ENCODE data around the gene SNRNP40. TPM values are rescaled to one million over a fixed set of nuclear protein-coding genes. Genes with fewer than 3 reads are reported as not detected.

SNRNP40 gene
- polyA plus RNA-seq, 3 donors = 25.6 to 56.4 (median 50.9) TPM

DNA sequence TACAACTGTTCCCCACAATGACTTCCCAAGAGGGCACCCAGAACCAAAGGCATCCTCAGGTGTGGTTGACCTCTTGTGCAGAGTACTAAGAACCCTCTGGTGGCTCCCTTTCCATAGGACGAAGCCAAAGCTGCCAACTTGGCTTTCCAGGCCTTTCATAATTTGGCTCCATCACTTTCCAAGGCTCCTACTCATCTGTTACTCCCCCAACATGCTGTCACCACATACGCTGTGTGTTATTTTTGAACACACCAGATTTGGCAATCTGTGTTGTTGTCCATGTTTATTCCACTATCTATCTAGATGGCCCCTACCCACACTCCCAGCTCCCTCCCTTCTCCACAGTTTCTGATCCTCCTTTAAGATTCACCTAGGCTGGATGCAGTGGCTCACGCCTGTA is 46.7 kb downstream of the SNRNP40 start:
- no peak for DNase-seq
- H3K36me3 Mint-ChIP-seq = no peaks in the 10 kb centered on the region
- H3K27ac Mint-ChIP-seq = no peak overlapping the region
- H3K9me3 ChIP-seq (replicated peaks in 1 of 2; ENCODE audit: control insufficient read depth in 1 of 2, insufficient read depth in 1 of 2, low read length in 2 of 2) = no peaks in the 10 kb centered on the region
- H3K27me3 ChIP-seq (ENCODE audit: control insufficient read depth in 2 of 2, insufficient read depth in 2 of 2, low read length in 2 of 2) = no peaks in the 10 kb centered on the region
- H3K4me1 ChIP-seq (ENCODE audit: control insufficient read depth in 1 of 2, insufficient read depth in 2 of 2, low read length in 2 of 2) = no peaks in the 10 kb centered on the region
- WGBS (ENCODE audit: insufficient coverage) = 97% methylated on average over 3 of the region's 3 CpGs
- H2AFZ ChIP-seq (ENCODE audit: insufficient read depth, low read depth, low read length, poor library complexity, severe bottlenecking) = no peak overlapping the region
- H4K20me1 ChIP-seq (ENCODE audit: insufficient read depth, low read length) = no peaks in the 10 kb centered on the region
- peaks cover 0 to 4% (median 3%) of the 10 kb centered on the region in 7 donors for H3K9me3 Mint-ChIP-seq
- no peaks in the 10 kb centered on the region for H3K36me3 ChIP-seq (replicated peaks in 1 of 2; ENCODE audit: control insufficient read depth in 1 of 2, insufficient read depth in 2 of 2, low read length in 2 of 2)
- no peak overlapping the region for H3K27ac ChIP-seq (ENCODE audit: low read depth in 1 of 2, low read length in 2 of 2)
- H3K79me2 ChIP-seq (ENCODE audit: insufficient read depth, low read length) = no peaks in the 10 kb centered on the region
- intact Hi-C loops (cut with micrococcal nuclease) = no loop called here
- no peak overlapping the region for H3K4me2 ChIP-seq (replicated peaks; ENCODE audit: extremely low read depth, low read length, poor library complexity, severe bottlenecking)
- H3K9ac ChIP-seq (ENCODE audit: insufficient read depth, low read length, poor library complexity, severe bottlenecking) = no peak overlapping the region
- H3K27me3 Mint-ChIP-seq (ENCODE audit: low read depth in 3 of 3) = peaks cover 0 to 2% (median 2%) of the 10 kb centered on the region in 3 donors
- TF ChIP-seq, protein P1, sequence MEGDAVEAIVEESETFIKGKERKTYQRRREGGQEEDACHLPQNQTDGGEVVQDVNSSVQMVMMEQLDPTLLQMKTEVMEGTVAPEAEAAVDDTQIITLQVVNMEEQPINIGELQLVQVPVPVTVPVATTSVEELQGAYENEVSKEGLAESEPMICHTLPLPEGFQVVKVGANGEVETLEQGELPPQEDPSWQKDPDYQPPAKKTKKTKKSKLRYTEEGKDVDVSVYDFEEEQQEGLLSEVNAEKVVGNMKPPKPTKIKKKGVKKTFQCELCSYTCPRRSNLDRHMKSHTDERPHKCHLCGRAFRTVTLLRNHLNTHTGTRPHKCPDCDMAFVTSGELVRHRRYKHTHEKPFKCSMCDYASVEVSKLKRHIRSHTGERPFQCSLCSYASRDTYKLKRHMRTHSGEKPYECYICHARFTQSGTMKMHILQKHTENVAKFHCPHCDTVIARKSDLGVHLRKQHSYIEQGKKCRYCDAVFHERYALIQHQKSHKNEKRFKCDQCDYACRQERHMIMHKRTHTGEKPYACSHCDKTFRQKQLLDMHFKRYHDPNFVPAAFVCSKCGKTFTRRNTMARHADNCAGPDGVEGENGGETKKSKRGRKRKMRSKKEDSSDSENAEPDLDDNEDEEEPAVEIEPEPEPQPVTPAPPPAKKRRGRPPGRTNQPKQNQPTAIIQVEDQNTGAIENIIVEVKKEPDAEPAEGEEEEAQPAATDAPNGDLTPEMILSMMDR (IDR thresholded peaks at IDR 0.05) = no peak
- H3K4me3 Mint-ChIP-seq = no peak overlapping the region
- H3K4me1 Mint-ChIP-seq = peaks cover 7% of the 10 kb centered on the region
- no peak overlapping the region for H3K4me3 ChIP-seq (replicated peaks in 1 of 3; ENCODE audit: low read depth in 2 of 3, low read length in 3 of 3)

DNA sequence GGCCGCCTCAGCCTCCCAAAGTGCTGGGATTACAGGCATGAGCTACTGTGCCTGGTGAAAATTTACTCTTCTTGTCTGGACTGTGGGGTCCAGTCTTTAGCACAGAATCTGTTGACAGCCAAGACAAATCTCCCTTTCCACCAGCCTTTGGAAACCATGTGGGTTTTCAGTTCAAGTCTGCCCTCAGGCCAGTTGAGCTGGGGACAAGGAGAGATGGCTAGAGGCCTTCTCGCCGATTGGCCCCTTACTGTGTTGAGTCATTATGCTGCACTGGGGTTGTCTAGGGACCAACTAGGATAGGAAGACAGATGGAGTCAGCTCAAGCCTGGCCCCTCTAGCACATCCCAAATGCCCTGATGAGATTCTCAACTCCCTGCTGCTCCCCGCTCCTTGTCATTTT is 48.3 kb downstream of the SNRNP40 start:
- H3K4me1 Mint-ChIP-seq = peaks cover 7% of the 10 kb centered on the region
- Histone ChIP-seq H3K27ac (ENCODE audit: low read depth in 1 of 2, low read length in 2 of 2) (no peak overlapping the region), H3K36me3 (replicated peaks in 1 of 2; ENCODE audit: control insufficient read depth in 1 of 2, insufficient read depth in 2 of 2, low read length in 2 of 2) (no peaks in the 10 kb centered on the region), H3K9me3 (replicated peaks in 1 of 2; ENCODE audit: control insufficient read depth in 1 of 2, insufficient read depth in 1 of 2, low read length in 2 of 2) (no peaks in the 10 kb centered on the region), H3K27me3 (ENCODE audit: control insufficient read depth in 2 of 2, insufficient read depth in 2 of 2, low read length in 2 of 2) (no peaks in the 10 kb centered on the region), H2AFZ (ENCODE audit: insufficient read depth, low read depth, low read length, poor library complexity, severe bottlenecking) (no peak overlapping the region), H3K4me2 (replicated peaks; ENCODE audit: extremely low read depth, low read length, poor library complexity, severe bottlenecking) (no peak overlapping the region), H3K4me3 (replicated peaks in 1 of 3; ENCODE audit: low read depth in 2 of 3, low read length in 3 of 3) (no peak overlapping the region), H4K20me1 (ENCODE audit: insufficient read depth, low read length) (no peaks in the 10 kb centered on the region), H3K9ac (ENCODE audit: insufficient read depth, low read length, poor library complexity, severe bottlenecking) (no peak overlapping the region), H3K79me2 (ENCODE audit: insufficient read depth, low read length) (no peaks in the 10 kb centered on the region), H3K4me1 (ENCODE audit: control insufficient read depth in 1 of 2, insufficient read depth in 2 of 2, low read length in 2 of 2) (no peaks in the 10 kb centered on the region)
- H3K4me3 Mint-ChIP-seq = no peak overlapping the region
- intact Hi-C loops (cut with micrococcal nuclease) = no loop called here
- H3K36me3 Mint-ChIP-seq = no peaks in the 10 kb centered on the region
- no peak overlapping the region for H3K27ac Mint-ChIP-seq
- WGBS (ENCODE audit: insufficient coverage) = 100% methylated on average over 2 of the region's 4 CpGs
- TF ChIP-seq, protein P1 (IDR thresholded peaks at IDR 0.05) = no peak
- H3K27me3 Mint-ChIP-seq (ENCODE audit: low read depth in 3 of 3) = peaks cover 3 to 5% (median 3%) of the 10 kb centered on the region in 3 donors
- DNase-seq = no peak
- H3K9me3 Mint-ChIP-seq = no peaks in the 10 kb centered on the region
